NOMO-1 treated with DMSO at 0.1 percent for 48 hours (cell line): ENCODE results near the gene CATSPER3.

ENCODE experiments used
- DNase-seq: peaks from one replicate; lab custom pipeline; 2025; ENCODE audit not compliant: unreplicated experiment; lab: John Stamatoyannopoulos, UW

The CATSPER3 gene

DNA sequence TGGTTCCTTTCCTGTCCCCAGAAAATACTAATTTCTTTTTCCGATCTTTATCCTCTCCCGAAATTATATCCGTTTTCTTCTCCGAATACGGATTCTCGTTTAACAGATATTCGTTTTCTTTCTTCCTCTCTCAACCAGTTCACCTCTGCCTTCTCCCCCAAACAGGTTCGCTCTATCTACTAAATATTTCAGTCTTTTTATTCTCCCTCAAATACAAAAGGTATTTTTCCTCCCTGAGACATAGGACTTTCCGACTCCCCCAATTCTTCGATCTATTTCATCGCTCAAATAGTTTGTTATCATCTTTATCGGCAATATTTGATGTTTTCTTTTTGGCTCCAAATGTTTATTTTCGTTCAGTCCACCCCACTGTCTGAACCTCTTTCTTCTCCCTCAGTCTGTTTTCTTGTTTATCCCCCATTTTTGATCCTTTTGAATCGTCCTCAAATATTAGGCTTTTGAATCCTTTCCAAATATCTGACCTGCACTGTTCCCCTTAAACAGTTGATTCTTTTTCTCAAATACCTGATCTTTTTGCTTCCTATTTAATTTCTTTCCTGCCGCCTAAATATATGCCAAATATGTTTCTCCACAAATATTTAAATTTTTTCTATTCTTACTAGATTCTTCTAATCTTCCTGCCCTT is 61.9 kb downstream of the CATSPER3 start:
- DNase-seq, result no peak

DNA sequence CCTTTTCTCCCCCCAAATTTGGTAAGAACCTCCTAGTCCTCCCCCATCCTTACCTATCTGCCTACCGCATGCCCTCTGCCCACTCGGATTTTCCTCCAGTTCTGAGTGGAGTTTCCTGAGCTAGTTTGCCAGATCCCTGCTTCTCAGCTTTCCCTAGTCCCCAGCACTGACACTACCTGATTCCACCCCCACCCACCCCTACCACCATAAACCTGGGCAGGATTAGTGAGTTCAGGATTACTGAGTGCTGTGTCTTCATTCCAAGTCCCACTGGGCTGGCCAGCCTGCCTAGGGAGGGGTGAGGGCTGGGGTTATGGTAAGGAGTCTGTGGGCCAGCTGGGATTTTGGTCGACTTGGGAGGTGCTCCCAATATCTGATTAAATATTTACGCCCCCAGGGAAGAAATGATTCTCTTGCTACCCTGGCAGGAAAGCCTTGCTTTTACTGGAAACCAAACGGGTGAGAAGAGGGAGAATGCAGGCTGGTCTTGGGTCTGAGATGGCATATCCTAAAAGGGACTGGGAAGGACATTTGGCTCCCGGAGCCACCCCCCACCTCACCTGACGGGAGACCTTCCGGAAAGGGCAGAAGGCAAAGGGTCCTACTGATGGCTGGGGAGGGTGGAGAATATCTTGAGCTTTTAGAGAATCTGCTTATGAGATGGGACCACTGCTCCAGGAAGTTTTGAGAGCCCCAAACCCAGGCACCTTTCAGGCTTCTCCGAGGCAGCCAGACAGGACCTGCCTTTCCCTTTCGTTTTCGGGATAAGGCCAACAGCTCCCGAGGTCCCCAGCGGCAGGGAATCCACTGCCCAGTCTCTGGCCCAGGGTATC is 62.6 kb downstream of the CATSPER3 start:
- DNase-seq, result no peak

DNA sequence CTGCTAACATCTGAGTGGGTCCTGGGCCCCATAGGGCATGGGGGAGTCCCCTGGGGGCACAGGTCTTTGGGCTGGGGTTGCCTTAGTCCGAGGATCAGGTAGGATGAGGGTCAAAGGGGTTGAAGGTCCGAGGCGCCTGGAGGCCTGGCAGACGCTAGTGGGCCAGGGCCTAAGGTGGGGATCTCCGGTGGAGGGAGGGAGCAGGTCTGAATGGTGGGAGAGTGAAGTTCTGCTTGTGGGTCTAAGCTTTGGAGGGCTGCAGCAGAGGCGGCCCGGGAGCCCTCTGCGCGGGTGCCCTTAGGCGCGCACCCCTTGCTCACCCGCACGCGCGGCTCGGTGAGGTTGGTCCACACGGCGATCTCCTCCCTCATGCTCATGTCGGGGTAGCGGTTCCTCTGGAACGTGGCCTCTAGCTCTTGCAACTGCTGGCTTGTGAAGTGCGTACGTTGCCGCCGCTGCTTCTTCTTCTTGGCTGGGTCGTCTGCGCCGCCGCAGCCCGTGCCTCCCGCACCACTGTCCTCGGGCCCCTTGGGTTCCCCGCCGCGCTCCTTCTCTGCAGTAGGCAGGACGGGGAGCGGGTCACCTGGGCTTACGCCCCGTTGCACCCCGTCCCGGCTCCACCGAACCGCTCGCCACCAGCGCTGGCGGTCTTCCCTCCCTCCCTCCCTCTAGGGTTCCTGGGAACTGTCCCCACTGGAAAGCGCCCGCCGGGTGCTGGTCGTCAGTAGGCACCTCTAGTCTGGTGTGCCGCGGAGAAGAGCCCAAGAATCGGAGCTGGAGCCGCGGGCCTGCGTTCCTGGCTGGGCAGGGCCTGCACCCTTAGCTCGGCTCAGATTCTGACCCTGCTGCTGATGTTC is 63.5 kb downstream of the CATSPER3 start:
- DNase-seq, result no peak

DNA sequence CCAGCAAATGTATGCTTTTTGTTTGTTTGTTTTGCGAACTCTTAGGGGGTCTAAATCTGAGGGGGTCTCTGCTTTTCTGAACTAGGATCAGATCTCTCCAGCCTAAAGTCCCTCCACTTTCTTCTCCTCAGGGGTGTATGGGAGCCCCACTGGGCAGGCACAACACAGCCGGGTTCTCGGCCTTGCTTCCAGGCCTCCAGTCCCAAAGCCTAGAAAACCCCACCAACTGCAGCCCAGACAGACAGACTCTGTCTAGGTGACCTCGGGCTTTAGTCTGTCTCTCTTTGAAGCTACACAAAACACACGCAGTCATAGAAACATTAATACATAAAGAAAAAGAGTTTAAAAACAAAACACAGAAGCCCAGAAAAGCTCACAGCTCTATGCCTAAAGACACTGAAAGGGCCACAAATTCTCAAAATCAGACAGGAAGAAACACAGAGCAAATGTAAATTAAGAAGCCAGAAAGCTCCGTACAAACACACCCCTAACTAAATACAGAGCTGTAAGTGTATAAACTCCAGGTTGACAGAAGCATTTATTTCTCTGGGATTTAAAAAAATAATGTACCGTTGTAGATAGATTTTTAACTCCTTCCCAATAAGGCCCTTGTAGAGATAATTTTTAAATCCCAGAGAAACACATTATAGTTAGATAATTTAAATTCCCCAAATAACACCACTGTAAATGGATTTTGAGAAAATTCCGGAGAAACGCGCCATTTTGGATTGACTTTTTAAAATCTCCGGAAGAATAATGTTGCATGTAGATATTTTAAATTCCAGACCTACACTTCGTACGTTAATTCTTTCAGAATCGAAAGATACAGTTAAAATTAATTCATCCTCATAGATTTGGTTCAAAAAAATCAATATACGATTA is 64.3 kb downstream of the CATSPER3 start:
- DNase-seq, result no peak

DNA sequence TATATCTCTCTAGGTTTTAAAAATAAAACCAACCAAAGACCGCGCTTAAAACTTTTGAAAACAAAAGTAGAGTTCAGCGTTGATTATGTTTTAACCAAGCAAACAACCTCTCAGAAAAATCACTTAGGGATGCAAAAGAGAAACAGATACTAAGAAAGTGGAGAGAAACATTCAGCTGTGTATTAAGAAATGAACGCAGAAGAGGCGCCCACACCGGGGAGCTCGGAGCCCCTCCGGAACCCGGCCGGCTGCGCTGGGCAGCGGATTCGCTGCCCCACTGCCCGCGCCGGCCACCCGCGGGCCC is 64.9 kb downstream of the CATSPER3 start:
- DNase-seq, result no peak

DNA sequence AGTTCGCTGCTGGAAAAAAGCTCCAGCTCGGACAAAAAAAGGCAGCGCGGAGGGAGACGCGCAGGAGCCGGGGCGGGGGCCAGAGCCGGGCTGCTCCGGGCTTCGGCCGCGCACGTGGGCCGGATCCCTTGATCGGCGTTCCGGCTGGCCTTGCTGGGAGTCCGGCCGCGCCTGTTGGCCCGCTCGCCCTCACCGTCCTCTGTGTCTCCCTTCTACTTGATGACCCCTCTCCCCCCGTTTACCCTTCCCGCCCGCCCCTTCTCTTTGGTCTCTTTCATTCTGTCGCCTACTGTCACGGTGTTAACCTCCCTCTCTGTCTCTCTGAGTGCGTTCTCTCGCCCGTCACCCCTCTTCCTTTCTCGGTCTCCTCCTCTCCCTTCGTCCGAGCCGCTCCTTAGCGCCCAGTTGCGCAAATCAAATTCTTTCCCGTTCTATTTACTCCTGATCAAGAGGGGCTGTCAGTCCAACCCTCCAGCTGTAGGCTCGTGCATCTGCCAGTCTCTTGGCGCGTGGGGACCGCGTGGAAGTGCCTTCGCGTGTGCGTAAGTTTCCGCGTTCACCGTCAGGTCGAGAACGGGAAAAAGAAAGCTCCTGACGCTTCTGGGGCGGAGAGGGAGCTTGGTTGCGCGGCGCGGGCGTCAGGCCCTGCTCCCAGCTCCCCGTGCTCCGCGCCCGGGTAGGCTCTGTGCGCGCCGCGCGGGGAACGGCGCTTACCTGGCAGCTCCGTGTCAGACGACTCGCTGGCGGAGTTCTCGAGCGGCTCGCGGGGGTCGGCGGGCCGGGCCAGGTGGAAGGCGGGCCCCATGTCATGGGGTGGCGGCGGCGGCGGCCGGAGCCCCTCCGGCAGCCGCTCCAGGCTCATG is 65.5 kb downstream of the CATSPER3 start:
- DNase-seq, result no peak

DNA sequence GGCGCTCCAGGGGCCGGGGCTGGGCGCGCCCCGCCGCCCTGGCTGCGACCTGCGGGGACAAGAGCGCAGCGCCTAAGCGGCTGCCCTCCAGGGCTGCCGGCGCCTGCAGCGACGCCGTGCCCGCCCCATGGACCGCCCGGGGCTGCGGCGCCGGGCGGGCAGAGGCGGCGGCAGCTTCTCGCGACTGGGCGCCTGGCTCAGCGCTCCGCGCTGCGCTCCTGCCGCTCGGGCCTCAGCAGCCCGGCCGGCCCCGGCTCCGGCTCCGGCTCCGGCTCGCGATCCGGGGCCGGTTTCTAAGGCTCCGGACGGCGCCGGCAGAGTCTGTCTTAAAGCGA is 66.2 kb downstream of the CATSPER3 start, which contains the start of gene PITX1:
Gene PITX1, minus strand, starts transcription at position 328 of the 335 bp plus-strand sequence. CDS start 347 bp downstream, outside the sequence.
- no peak for DNase-seq

DNA sequence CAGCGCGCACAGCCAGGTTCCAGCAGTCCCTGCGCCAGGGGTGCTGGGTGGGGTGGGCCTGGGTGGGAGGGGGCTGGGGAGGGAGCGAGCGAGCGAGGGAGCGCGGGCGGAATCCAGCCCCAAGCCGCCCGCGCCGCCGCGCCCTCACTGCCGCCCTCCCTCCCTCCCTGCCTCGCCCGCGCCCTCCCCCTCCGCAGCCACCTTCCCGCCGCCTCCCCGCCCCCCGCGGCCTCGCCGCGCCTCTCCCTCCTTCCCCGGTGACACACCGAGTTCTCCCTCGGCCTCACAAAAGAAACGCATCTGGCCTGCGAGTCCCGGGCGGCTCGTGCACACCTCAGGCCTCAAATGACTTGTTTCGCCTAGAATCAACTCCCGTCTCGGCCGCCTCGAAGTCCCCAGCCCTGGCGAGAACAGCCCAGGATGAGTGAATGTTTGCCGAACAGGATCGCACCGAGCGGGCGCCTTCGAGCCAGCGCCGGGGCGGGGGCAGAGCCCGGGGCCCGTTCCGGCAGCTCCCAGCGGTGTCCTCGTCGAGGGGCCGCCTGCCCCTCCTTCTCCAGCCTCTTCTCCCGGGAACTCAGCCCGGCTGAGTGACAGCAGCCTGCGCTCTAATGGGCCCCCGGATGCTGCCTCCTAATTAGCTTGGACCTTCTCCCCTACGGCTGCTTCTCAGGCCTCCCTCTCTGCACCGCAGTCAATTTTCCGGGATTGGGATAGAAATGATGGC is 66.7 kb downstream of the CATSPER3 start:
- no peak for DNase-seq

DNA sequence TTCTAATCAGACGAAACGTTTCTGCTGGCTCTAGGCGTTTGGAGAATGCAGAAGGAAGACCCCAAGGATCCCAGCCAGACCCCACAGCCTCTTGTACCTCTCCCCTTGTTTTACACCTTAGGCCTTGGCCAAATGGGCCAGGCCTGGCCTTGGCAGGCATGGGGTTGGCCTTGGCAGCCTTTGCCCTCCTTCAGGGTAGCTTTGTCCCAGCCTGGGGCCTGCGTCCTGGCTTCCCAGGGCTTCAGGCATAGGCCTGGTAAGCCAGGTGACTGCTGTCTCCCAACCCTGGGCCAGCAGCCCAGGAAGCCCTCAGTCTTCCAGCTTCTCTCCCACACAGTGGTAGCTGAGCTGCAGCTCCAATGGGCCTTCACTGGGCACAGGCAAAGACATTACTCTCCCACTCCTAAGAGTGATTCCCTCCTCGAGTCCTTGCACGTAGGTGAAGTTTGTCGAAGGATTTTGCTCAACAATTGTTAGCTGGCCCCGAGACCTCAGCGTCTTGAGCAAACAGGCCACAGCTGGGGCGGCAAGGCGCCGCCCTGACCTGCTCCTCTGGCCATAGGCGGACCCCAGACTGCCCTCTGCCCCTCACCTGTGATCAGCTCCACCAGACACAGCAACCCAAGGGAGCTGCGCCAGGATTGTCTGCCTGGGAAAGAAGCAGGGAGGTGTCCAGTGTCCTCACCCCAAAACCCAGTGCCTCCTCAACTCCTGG is 67.4 kb downstream of the CATSPER3 start:
- no peak for DNase-seq

DNA sequence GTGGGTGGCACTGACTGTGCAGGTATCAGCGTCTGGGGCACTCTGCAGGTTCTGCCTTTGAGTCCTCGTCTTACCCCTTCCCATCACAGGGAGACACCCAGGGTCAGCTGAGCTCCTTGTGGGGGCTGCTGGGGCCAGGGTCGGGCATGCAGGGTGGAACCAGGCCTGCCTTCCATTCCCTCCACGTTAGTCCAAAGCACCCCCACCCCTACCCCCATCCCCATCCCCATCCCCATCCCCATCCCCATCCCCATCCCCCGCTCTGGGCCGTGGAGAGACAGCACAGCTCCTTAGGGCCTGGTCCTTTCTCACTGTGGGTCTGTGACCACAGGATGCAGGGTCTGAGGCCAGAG is 67.9 kb downstream of the CATSPER3 start:
- DNase-seq, result no peak

DNA sequence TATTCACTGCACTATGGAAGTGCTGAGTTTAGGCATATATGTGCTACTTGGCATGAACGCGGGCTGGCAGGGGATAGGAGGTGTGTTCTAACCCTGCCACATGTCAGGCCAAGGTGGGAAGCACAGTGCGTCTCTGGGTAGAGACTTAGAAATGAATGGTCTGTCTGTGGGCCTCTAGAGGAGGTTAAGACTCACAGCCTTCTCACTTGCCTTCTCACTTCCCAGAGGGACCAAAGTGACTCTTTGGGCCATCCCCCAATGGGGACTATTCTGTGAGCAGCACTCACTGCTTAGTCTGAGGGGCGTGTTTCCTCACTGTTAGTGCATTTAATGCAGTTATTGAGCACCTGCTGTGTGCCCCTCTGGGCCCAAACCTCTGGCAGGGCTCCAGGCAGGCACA is 68.7 kb downstream of the CATSPER3 start:
- DNase-seq, result no peak

DNA sequence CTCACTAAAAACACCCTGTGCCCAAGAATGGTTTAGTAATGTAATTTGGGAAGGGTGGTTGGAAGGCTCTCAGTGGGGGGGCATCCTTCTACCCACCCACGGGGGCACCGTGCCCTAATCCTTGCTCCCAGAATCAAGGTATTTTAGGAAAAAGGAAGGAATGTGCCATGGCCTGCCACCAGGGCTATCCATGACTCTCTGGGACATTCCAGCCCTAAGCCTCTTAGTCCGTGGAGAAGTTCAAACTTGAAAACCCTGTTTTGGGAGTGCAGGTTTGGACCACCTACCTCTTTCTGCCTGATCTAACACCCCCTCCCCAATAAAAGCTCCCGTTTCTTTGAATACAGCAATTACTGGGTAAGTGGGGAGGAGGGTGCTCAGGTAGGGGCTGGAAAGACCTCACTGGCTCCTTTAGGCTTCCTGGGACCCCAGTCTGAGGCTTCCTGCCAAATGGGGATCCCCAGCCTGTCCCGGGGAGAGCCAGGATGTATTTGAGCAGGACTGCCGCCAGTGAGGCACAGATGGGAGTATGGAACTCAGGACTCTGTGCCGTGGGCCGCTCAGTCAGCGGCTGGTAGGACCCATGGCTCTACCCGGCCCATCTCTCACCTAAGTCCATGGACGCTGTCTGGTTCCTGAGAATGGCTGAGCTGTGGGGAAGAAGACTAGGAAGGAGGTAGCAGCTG is 70.0 kb downstream of the CATSPER3 start:
- no peak for DNase-seq

DNA sequence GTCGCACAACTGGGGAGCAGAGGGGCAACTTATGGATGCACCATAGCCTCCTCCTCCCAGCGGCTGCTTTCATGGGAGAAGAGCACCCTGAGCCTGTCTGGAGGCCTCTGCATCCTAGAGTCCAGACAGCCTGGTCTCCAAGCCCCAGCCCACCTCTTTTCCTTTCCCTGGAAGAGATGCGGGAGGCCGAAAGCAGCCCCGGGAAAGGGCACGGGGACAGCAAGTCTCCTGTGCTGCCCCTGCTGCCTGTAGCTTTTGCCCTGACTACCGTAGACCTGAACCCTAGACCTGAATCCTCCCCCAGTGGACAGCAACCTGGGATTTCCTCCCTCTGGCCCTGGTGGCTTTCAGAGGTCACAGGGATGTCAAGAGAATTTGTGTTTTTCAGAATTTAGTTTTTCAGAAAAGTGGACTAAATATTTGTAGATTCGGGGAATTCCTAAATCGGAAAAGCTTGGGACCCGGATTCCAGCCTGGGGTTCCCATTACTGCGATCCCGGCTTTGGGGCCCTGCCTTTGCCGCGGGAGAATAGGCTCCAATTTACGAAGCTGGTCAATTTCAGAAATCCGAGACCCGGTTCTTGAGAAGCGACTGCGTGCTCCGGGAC is 70.6 kb downstream of the CATSPER3 start:
- DNase-seq, result no peak

DNA sequence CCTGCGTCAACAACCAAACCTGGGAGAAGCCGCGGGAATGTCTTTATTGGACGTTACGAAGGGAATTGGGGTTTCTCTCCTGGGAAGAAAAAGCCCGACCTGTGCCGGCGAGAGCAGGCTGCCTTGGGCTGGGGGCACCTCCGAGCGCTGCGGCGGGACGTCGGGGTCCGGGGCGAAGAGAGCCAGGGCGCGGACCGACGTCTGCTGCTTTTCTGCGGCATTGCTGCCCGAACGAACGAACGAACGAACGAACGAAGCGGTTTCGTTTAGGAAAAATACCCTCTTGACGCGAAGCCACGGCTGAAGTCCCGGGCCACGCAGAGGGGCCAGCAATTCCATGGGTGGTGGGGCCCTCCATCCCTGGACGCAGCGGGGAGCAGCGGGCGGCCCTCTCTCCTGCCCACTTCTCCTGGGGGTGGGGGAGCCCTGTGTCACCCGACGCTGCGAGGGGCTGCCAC is 71.1 kb downstream of the CATSPER3 start:
- DNase-seq, result no peak

DNA sequence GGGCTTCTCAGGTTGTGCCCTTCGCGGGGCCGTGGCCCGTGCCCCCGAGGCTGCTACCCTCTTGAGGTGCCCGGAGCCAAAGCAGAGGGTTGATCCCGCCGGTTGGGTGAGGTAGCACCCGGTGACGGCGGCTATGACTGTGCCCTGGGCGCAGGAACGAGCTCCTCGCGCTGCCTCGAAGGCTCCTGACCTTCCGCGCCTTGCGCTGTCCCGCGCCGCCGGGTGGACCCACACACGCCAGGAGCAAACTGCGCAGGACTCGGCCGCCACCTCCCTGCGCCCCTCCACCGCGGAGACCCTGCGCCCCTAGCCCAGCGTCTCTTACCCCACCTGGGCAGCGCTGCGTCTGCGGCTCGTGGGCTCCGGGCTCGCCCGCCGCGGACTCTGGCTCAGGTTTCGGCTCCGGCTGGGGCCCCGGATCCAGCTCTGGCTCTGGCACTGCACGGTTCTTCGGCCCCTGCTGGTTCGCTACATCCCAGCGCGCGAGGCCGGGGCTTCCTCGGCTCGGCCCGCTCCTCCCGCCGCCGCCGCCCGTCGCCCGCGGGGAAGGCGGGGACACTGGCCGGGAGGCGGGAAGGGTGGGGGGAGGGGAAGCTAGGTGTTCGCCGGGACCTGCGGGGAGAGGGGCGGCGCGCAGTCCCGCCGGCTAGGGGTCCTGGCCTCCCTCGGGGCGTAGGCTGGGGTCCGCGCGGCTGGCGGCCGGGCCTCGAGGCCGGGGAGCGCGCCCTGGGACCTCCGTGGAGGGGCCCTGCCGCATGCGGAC is 71.7 kb downstream of the CATSPER3 start:
- DNase-seq, result no peak

DNA sequence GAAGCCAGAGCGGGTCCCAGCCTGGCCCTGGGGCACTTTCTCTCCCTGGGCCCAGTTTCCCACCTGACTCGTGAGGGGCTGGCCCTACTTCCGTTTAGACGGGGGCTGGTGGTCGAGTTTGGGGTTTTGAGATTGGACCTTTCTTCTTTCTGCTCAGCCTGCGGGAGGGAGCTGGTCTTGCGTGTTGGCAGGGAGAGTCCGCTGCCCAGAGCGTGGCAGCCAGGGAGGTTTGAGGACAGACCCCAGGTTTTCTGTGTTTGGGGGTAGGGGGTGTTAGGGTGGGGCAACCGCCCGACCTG is 72.3 kb downstream of the CATSPER3 start:
- no peak for DNase-seq
